ENCODE results near the gene S100A3. TPM values are rescaled to one million over a fixed set of nuclear protein-coding genes. Genes with fewer than 3 reads are reported as not detected.

S100A3 gene
- total RNA-seq, 1 experiment from 2014 or later: 0.33 TPM

- Mint-ChIP-seq H3K4me3 (no peak overlapping the region), H3K36me3 (no peaks in the 10 kb centered on the region), H3K27ac (no peak overlapping the region), H3K27me3 (ENCODE audit: low read depth) (no peaks in the 10 kb centered on the region; the same call in 1 of the 2 replicates), H3K9me3 (no peaks in the 10 kb centered on the region), H3K4me1 (peaks cover 12% of the 10 kb centered on the region)
- ATAC-seq: no peak
- CTCF ChIA-PET: interaction anchor here (1.0 to 2.7 kb wide), 6 partner anchors 33 to 150 kb away, joined by 3 to 15 read pairs (median 4); partner anchors contain the start of genes PGLYRP4 and S100A13
- DNase-seq (ENCODE audit: low spot score): no peak
- TF ChIP-seq PREB (CRISPR knock-in tag; IDR thresholded peaks at IDR 0.05; ENCODE audit: borderline replicate concordance): no peak
- no peak for TF ChIP-seq IRF2 (CRISPR knock-in tag; IDR thresholded peaks at IDR 0.05; ENCODE audit: borderline replicate concordance, low read depth)
- no peak for TF ChIP-seq AR (CRISPR knock-in tag; IDR thresholded peaks at IDR 0.05)
- TF ChIP-seq ZNF317 (CRISPR knock-in tag; IDR thresholded peaks at IDR 0.05; ENCODE audit: borderline replicate concordance, low read depth): no peak
- no peak for TF ChIP-seq ESRRA (CRISPR knock-in tag; IDR thresholded peaks at IDR 0.05; ENCODE audit: borderline replicate concordance)
- no peak for TF ChIP-seq ZNF396 (CRISPR knock-in tag; IDR thresholded peaks at IDR 0.05; ENCODE audit: borderline replicate concordance)
- no peak for TF ChIP-seq ZNF232 (CRISPR knock-in tag; IDR thresholded peaks at IDR 0.05)
- no peak for TF ChIP-seq ZNF138 (CRISPR knock-in tag; conservative IDR thresholded peaks at IDR 0.05)
- TF ChIP-seq USF2 (CRISPR knock-in tag; IDR thresholded peaks at IDR 0.05): no peak
- TF ChIP-seq E2F1 (CRISPR knock-in tag; IDR thresholded peaks at IDR 0.05): no peak
- no peak for TF ChIP-seq E2F5 (CRISPR knock-in tag; IDR thresholded peaks at IDR 0.05)
- no peak for TF ChIP-seq MAX (CRISPR knock-in tag; IDR thresholded peaks at IDR 0.05)
- no peak for TF ChIP-seq ZNF219 (CRISPR knock-in tag; IDR thresholded peaks at IDR 0.05; ENCODE audit: borderline replicate concordance)
- TF ChIP-seq USF1 (CRISPR knock-in tag; IDR thresholded peaks at IDR 0.05): no peak
- TF ChIP-seq SOX15 (CRISPR knock-in tag; IDR thresholded peaks at IDR 0.05): no peak
- TF ChIP-seq ZMAT4 (CRISPR knock-in tag; IDR thresholded peaks at IDR 0.05): no peak
- no peak for TF ChIP-seq ERG (CRISPR knock-in tag; IDR thresholded peaks at IDR 0.05)
- POLR2A ChIA-PET: no interaction called here
Measured at GRCh38 chr1:153498746-153499145, 50.3 kb downstream of the S100A3 start.

Other genes starting within 250 kb of the S100A3 start
- not detected in 3 replicates for gene PGLYRP3, start 236.3 kb downstream of the S100A3 start, total RNA-seq (2021)
- not detected in 3 replicates for gene PGLYRP4, start 200.4 kb downstream of the S100A3 start, total RNA-seq (2021)
- gene S100A9, start 191.4 kb downstream of the S100A3 start, total RNA-seq (2021): 0.33 to 0.37 TPM in 2 of 3 replicates, not detected in the other
- gene S100A12, start 173.6 kb downstream of the S100A3 start, total RNA-seq (2021): not detected in 3 replicates
- gene S100A8, start 158.2 kb downstream of the S100A3 start, total RNA-seq (2021): 1.4 TPM in 1 of 3 replicates, not detected in the others
- not detected in 3 replicates for gene S100A7A, start 132.7 kb downstream of the S100A3 start, total RNA-seq (2021)
- gene S100A7, start 88.6 kb downstream of the S100A3 start, total RNA-seq (2021): not detected in 3 replicates
- 19.2 to 32.0 TPM (median 30.8 TPM) in 3 replicates for gene S100A6, start 13.3 kb downstream of the S100A3 start, total RNA-seq (2021)
- not detected in 3 replicates for gene S100A5, start 8.3 kb downstream of the S100A3 start, total RNA-seq (2021)
- gene S100A4, start 3.5 kb downstream of the S100A3 start, total RNA-seq (2021): 22.7 to 32.0 TPM (median 31.7 TPM) in 3 replicates
- gene S100A2, start 16.6 kb upstream of the S100A3 start, total RNA-seq (2021): 0.74 to 1.6 TPM (median 0.80 TPM) in 3 replicates
- gene S100A16, start 63.9 kb upstream of the S100A3 start, total RNA-seq (2021): 14.6 to 17.6 TPM (median 16.8 TPM) in 3 replicates
- 1.4 to 2.1 TPM (median 1.5 TPM) in 3 replicates for gene S100A14, start 67.1 kb upstream of the S100A3 start, total RNA-seq (2021)
- gene S100A13, start 78.2 kb upstream of the S100A3 start, total RNA-seq (2021): 68.4 to 84.2 TPM (median 73.9 TPM) in 3 replicates
- 1.3 to 2.0 TPM (median 1.7 TPM) in 3 replicates for gene S100A1, start 79.2 kb upstream of the S100A3 start, total RNA-seq (2021)
- gene CHTOP, start 84.8 kb upstream of the S100A3 start, total RNA-seq (2021): 101 to 105 TPM (median 104 TPM) in 3 replicates
- 23.4 to 29.9 TPM (median 26.7 TPM) in 3 replicates for gene SNAPIN, start 109.4 kb upstream of the S100A3 start, total RNA-seq (2021)
- gene ILF2, start 121.7 kb upstream of the S100A3 start, total RNA-seq (2021): 311 to 337 TPM (median 313 TPM) in 3 replicates
- gene NPR1, start 129.4 kb upstream of the S100A3 start, total RNA-seq (2021): 13.2 to 16.5 TPM (median 15.9 TPM) in 3 replicates
- gene INTS3, start 178.8 kb upstream of the S100A3 start, total RNA-seq (2021): 66.8 to 71.3 TPM (median 70.5 TPM) in 3 replicates
- 36.3 to 38.9 TPM (median 36.9 TPM) in 3 replicates for gene SLC27A3, start 226.1 kb upstream of the S100A3 start, total RNA-seq (2021)